IMR-90 (cell line): ENCODE measurements around the gene SALL2.

ENCODE experiments used
- BHLHE40 ChIP-seq: fragments of 150-350 bp; IDR thresholded peaks from 2 replicates; pipeline ENCODE4 v1.6.1; 2016; ENCODE audit warnings: mild to moderate bottlenecking, low read depth, low read length
- CEBPB ChIP-seq: IDR thresholded peaks from 2 replicates; pipeline ENCODE4 v1.6.1; 2012; ENCODE audit warnings: low read depth, low read length, improper control_type of control experiment
- CHD1 ChIP-seq: IDR thresholded peaks from 2 replicates; pipeline ENCODE4 v1.6.1; 2012; ENCODE audit warnings: low read depth, low read length, improper control_type of control experiment
- CTCF ChIP-seq: conservative IDR thresholded peaks from 2 replicates; pipeline ENCODE4 v1.5.1; 2012; ENCODE audit warnings: mild to moderate bottlenecking, low read depth, low read length, improper control_type of control experiment
- ELK1 ChIP-seq: fragments of 150-350 bp; IDR thresholded peaks from 2 replicates; pipeline ENCODE4 v1.6.1; 2016; ENCODE audit warnings: low read depth, mild to moderate bottlenecking, low read length, moderate library complexity, borderline replicate concordance
- POLR2A ChIP-seq: IDR thresholded peaks from 2 replicates; pipeline ENCODE4 v1.6.1; 2012; ENCODE audit warnings: mild to moderate bottlenecking, low read depth, low read length
- RAD21 ChIP-seq: IDR thresholded peaks from 2 replicates; pipeline ENCODE4 v1.6.1; 2012; ENCODE audit warnings: low read length, improper control_type of control experiment
- RFX5 ChIP-seq: IDR thresholded peaks from 2 replicates; pipeline ENCODE4 v1.8.0; 2012; ENCODE audit warnings: low read depth, mild to moderate bottlenecking, low read length, moderate library complexity

GRCh38 chr14:21514341-21514740 lies 11.8 kb downstream of the SALL2 start:
- TF ChIP-seq CHD1 (no peak), POLR2A (no peak), CTCF (no peak), ELK1 (no peak), RAD21 (no peak), CEBPB (no peak), BHLHE40 (no peak), RFX5 (no peak)
